Cardiac septum (tissue), 1 donor: ENCODE results near the gene SPATA6L. TPM values are rescaled to one million over a fixed set of nuclear protein-coding genes. Genes with fewer than 3 reads are reported as not detected.

ENCODE experiments used
- DNase-seq: peaks from one replicate; pipeline ENCODE4 v3.0.0-alpha.2; 2020; ENCODE audit warnings: low spot score
- intact Hi-C: fragments of 100-400 bp; cut with DNase I; formaldehyde crosslinking; loops from one replicate; pipeline ENCODE4 v1.14.0; 2022
- total RNA-seq: library from RNA; stranded (reverse); fragmentation: NEBNext Ultra II Directional; extraction: Animal tissue kit (Norgen Biotek cat#: 25700); gene quantifications from one replicate; pipeline ENCODE4 v1.2.1, GENCODE V29; 2021
- donor health status: DM: no; HTN: no; CAD: no.

Gene SPATA6L
- total RNA-seq, 1 donor from 2014 or later = 2.4 TPM

- DNase-seq = no peak
- intact Hi-C loops = no loop called here
Measured at GRCh38 chr9:4567601-4568000, 98.7 kb downstream of the SPATA6L start.

- no peak for DNase-seq
- intact Hi-C loops = no loop called here
Measured at GRCh38 chr9:4566806-4567205, 99.5 kb downstream of the SPATA6L start.

- no peak for DNase-seq
- intact Hi-C loops = no loop called here
Measured at GRCh38 chr9:4563105-4563504, 103.2 kb downstream of the SPATA6L start.

- no peak for DNase-seq
- intact Hi-C loops = no loop called here
Measured at GRCh38 chr9:4559261-4560182, 106.8 kb downstream of the SPATA6L start.

DNA sequence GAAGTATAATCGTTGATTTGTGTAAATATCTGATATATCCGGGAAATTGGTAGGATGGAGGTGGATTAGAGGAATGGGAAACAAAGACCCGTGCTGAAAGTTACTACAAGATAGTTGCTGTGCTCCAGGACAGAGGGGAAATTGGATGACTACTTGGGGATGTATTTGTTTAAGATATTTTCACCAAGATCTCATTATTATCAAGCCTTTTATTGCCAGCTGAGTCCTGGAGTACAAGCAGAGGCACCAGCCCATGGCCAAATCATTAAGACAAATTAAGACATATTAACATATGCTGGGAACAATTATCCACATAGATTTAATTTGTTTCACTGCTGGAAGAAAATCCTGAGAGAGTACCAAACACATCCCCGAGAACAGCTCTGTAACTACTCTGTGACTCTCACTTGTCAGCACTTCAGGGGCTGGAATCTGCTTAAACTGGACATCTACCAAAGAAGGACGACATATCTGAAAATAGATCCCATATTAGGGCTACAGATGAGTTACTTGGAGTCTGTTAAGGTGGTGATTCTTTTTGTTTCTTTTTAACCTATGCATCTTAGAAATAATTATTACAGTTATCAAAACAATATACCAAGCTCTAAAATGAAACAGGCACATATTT, 107.8 kb downstream of the SPATA6L start:
- DNase-seq = no peak
- intact Hi-C loops = no loop called here

DNA sequence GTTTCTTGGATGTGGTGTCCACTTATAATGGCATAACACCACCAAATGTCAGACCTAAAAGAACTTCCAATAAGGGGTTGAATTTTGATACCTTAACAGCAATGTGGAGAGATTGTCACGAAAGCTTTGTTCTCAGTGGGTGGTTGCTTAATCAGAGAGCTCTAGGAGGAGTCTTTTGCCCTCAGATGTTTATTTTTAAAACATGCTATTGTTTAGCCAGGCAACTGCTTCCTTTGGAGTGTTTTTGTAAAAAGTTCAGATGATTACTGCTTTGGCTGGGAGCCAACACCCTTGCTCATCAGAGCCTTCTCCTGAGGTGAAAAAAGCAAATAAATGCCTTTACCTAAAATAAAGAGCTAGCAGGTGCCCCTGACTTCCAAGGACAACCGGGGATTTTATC, 111.0 kb downstream of the SPATA6L start:
- no peak for DNase-seq
- intact Hi-C loops = no loop called here

GRCh38 chr9:4553951-4554381, 112.3 kb downstream of the SPATA6L start:
- intact Hi-C loops = no loop called here
- DNase-seq = no peak

DNA sequence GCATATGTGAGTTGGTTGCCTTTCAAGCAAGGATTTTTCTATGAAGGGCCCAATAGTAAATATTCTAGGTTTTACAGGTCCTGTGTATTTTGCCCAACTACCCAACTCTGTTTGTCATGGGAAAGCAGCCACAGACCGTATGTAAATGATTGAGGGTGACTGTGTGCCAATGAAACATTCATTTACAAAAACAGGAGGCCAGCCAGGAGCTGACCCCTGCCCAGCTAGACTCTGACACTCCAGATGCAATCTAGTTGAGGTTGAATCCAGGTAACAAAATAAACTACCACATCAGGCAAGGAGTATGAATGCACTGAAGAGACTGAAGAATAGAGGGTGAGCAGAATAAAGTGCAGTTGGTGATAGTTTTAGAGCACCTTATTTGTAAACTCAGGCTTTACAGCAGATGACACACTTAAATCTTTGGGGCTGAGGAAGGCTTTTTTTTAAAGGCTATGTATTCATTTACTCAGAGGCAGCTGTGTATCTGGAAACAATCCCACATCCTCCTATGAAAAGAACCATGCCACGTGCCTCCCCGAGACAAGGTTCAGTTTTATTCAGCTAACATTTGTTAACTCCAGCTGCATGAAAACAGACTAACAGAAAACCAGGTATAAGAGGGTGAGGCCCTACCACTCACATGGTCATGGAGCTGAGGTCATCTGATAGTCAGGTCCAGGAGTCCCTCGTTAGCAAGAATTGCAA, 115.3 kb downstream of the SPATA6L start:
- intact Hi-C loops = no loop called here
- DNase-seq = no peak

GRCh38 chr9:4549751-4550295, 116.5 kb downstream of the SPATA6L start:
- DNase-seq = no peak
- intact Hi-C loops = no loop called here

GRCh38 chr9:4548811-4549725, 117.2 kb downstream of the SPATA6L start:
- DNase-seq = no peak
- intact Hi-C loops = no loop called here

Other genes with a start within 250 kb of the SPATA6L start
- gene SLC1A1, start 176.0 kb downstream of the SPATA6L start, total RNA-seq = 0.59 TPM
- 2.7 TPM for gene PLPP6, start 4.2 kb downstream of the SPATA6L start, total RNA-seq
- gene CDC37L1, start 13.1 kb upstream of the SPATA6L start, total RNA-seq = 43.0 TPM
- gene AK3, start 74.7 kb upstream of the SPATA6L start, total RNA-seq = 108 TPM
- gene RCL1, start 126.5 kb upstream of the SPATA6L start, total RNA-seq = 8.5 TPM